RWPE2 (cell line): Measurements from ENCODE around the gene CAP2.
A peak's percentile ranks its signal among the peaks of the same experiment; 100 is the strongest.

ENCODE experiments used
- ATAC-seq: fragments of 200-7000 bp; cut with Tn5 transposase; 3 replicates; pipeline ENCODE4 v1.9.1; 2021; ENCODE audit warnings: low read depth
- DNase-seq: peaks from one replicate; pipeline ENCODE4 v3.0.0-alpha.2; 2020; ENCODE audit warnings: low spot score
- H3K27ac ChIP-seq: fragments of 450-650 bp; 2 replicates; pipeline ENCODE4 v1.5.1; 2017; ENCODE audit warnings: mild to moderate bottlenecking; ENCODE audit not compliant: poor library complexity, severe bottlenecking
- H3K27me3 ChIP-seq: fragments of 250-450 bp; sonication (Bioruptor Pico); 2 replicates; pipeline ENCODE4 v1.5.1; 2021; ENCODE audit warnings: mild to moderate bottlenecking, moderate library complexity; ENCODE audit not compliant: insufficient read depth, poor library complexity, severe bottlenecking
- H3K36me3 ChIP-seq: fragments of 250-450 bp; sonication (Bioruptor Pico); 2 replicates; pipeline ENCODE4 v1.5.1; 2020; ENCODE audit warnings: low read depth, mild to moderate bottlenecking, moderate library complexity
- H3K4me1 ChIP-seq: fragments of 250-450 bp; sonication (Bioruptor Pico); 2 replicates; pipeline ENCODE4 v1.5.1; 2021; ENCODE audit warnings: mild to moderate bottlenecking, moderate library complexity; ENCODE audit not compliant: insufficient read depth, poor library complexity, severe bottlenecking
- H3K4me3 ChIP-seq: fragments of 250-450 bp; sonication (Bioruptor Pico); 2 replicates; pipeline ENCODE4 v1.5.1; 2021; ENCODE audit warnings: mild to moderate bottlenecking, moderate library complexity; ENCODE audit not compliant: severe bottlenecking
- H3K9me3 ChIP-seq: fragments of 250-450 bp; sonication (Bioruptor Pico); 2 replicates; pipeline ENCODE4 v1.5.1; 2021; ENCODE audit warnings: mild to moderate bottlenecking, moderate library complexity; ENCODE audit not compliant: severe bottlenecking
- TF ChIP-seq, protein P1 (sequence below): fragments of 450-650 bp; IDR thresholded peaks from one replicate; pipeline ENCODE4 v1.5.1; 2017; ENCODE audit warnings: mild to moderate bottlenecking, moderate library complexity; ENCODE audit not compliant: poor library complexity, severe bottlenecking

The CAP2 gene

GRCh38 chr6:17588011-17588410 lies 194.6 kb downstream of the CAP2 start:
- TF ChIP-seq, protein P1, sequence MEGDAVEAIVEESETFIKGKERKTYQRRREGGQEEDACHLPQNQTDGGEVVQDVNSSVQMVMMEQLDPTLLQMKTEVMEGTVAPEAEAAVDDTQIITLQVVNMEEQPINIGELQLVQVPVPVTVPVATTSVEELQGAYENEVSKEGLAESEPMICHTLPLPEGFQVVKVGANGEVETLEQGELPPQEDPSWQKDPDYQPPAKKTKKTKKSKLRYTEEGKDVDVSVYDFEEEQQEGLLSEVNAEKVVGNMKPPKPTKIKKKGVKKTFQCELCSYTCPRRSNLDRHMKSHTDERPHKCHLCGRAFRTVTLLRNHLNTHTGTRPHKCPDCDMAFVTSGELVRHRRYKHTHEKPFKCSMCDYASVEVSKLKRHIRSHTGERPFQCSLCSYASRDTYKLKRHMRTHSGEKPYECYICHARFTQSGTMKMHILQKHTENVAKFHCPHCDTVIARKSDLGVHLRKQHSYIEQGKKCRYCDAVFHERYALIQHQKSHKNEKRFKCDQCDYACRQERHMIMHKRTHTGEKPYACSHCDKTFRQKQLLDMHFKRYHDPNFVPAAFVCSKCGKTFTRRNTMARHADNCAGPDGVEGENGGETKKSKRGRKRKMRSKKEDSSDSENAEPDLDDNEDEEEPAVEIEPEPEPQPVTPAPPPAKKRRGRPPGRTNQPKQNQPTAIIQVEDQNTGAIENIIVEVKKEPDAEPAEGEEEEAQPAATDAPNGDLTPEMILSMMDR: no peak
- DNase-seq (no peak), ATAC-seq (no peak)
- Histone ChIP-seq H3K36me3 (no peaks in the 10 kb centered on the region), H3K4me1 (peaks cover 4% of the 10 kb centered on the region), H3K27ac (no peak overlapping the region), H3K4me3 (no peak overlapping the region), H3K27me3 (no peaks in the 10 kb centered on the region), H3K9me3 (no peaks in the 10 kb centered on the region)

- Histone ChIP-seq H3K4me3 (no peak overlapping the region), H3K9me3 (no peaks in the 10 kb centered on the region), H3K27me3 (no peaks in the 10 kb centered on the region), H3K4me1 (peaks cover 2% of the 10 kb centered on the region), H3K27ac (peak overlapping the region; percentile 28), H3K36me3 (no peaks in the 10 kb centered on the region)
- peak; percentile 74 for DNase-seq
- peak; percentile 98 for ATAC-seq
- TF ChIP-seq, protein P1: peak; percentile 47
These were observed 196.2 kb downstream of the CAP2 start for GRCh38 chr6:17589406-17590096.

DNA sequence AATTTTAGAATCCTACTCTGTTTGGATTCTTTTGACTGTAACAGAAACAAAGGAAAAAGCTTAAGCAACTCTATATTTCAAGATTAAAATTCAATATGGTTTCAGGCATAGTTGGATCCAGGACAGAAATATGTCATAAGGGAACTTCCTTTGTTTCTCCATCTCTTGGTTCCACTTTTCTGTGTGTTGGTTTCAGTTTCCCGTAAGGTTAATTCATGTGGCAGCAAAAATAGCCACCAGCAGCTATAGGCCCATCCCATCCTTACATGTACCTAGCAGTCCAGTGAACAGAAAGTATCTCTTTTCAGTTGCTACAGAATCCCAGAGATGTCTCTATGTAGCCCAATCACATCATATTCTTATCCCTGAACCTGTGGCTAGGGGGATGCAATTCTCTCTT lies 197.9 kb downstream of the CAP2 start:
- Histone ChIP-seq H3K27ac (no peak overlapping the region), H3K4me1 (peaks cover 2% of the 10 kb centered on the region), H3K27me3 (no peaks in the 10 kb centered on the region), H3K36me3 (no peaks in the 10 kb centered on the region), H3K9me3 (no peaks in the 10 kb centered on the region), H3K4me3 (no peak overlapping the region)
- ATAC-seq: no peak
- DNase-seq: no peak
- TF ChIP-seq, protein P1: no peak

DNA sequence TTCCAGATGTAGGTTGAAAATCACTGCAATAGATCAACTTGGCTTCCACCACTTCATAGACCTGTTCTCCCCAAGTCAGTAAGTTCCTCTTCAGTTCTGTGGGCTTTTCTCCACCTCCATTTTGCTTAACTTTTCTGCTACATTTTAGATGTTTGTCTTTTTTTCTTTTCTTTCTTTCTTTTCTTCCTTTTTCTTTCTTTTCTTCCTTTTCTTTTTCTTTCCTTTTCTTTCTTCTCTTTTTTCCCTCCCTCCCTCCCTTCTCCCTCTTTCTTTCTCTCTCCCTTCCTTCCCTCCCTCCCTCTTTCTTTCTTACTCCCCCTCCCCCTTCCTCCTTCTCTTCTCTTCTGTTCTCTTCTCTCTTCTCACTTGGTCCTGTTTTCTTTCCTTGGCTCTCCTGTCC lies 199.9 kb downstream of the CAP2 start:
- TF ChIP-seq, protein P1: no peak
- no peaks in the 10 kb centered on the region for H3K36me3 ChIP-seq
- H3K4me3 ChIP-seq: no peak overlapping the region
- H3K9me3 ChIP-seq: no peaks in the 10 kb centered on the region
- peaks cover 2% of the 10 kb centered on the region for H3K4me1 ChIP-seq
- DNase-seq (no peak), ATAC-seq (no peak)
- no peak overlapping the region for H3K27ac ChIP-seq
- H3K27me3 ChIP-seq: no peaks in the 10 kb centered on the region

- Histone ChIP-seq H3K27me3 (no peaks in the 10 kb centered on the region), H3K36me3 (no peaks in the 10 kb centered on the region), H3K4me3 (no peak overlapping the region), H3K4me1 (no peaks in the 10 kb centered on the region), H3K9me3 (no peaks in the 10 kb centered on the region), H3K27ac (no peak overlapping the region)
- DNase-seq (no peak), ATAC-seq (no peak)
- TF ChIP-seq, protein P1: no peak
These were observed 202.7 kb downstream of the CAP2 start for GRCh38 chr6:17596085-17596484.
